ENCODE measurements around the gene NAV2. TPM values are rescaled to one million over a fixed set of nuclear protein-coding genes. Genes with fewer than 3 reads are reported as not detected.

NAV2 gene
- polyA plus RNA-seq, 2 donors = 4.3 to 9.7 TPM

GRCh38 chr11:20026629-20027555 is 314.3 kb downstream of the NAV2 start:
- H3K27ac ChIP-seq (ENCODE audit: low read depth in 2 of 2, low read length in 1 of 2) = peak overlapping the region; percentile 79 to 80
- peak overlapping the region in 1 of 2 donors; percentile 29 for H3K4me3 ChIP-seq (ENCODE audit: low read depth in 1 of 2, low read length in 2 of 2)
- no peaks in the 10 kb centered on the region for H3K9me3 ChIP-seq (ENCODE audit: control insufficient read depth in 2 of 2, insufficient read depth in 1 of 2, low read depth in 1 of 2, low read length in 1 of 2)

GRCh38 chr11:20027556-20028013 is 314.9 kb downstream of the NAV2 start:
- 31 to 33% methylated on average over 4 of the region's 4 CpGs for WGBS, 2 donors
- H3K4me1 ChIP-seq (ENCODE audit: control insufficient read depth in 2 of 2, insufficient read depth in 2 of 2, low read length in 1 of 2) = peaks cover 5 to 20% of the 10 kb centered on the region in 2 donors

More at GRCh38 chr11:20026629-20027555, 314.3 kb downstream of the NAV2 start:
- WGBS, 2 donors = 44 to 48% methylated on average over 15 of the region's 15 CpGs
- Histone ChIP-seq H3K27me3 (ENCODE audit: control insufficient read depth in 1 of 2, insufficient read depth in 2 of 2, low read length in 2 of 2) (no peaks in the 10 kb centered on the region), H3K4me1 (ENCODE audit: control insufficient read depth in 2 of 2, insufficient read depth in 2 of 2, low read length in 1 of 2) (peaks cover 2 to 20% of the 10 kb centered on the region in 2 donors), H3K36me3 (ENCODE audit: control insufficient read depth in 2 of 2, insufficient read depth in 2 of 2, low read length in 1 of 2) (no peaks in the 10 kb centered on the region)

GRCh38 chr11:20029193-20029592 is 316.6 kb downstream of the NAV2 start:
- 55 to 68% methylated on average over 3 of the region's 3 CpGs for WGBS, 2 donors

More at GRCh38 chr11:20027556-20028013, 314.9 kb downstream of the NAV2 start:
- Histone ChIP-seq H3K36me3 (ENCODE audit: control insufficient read depth in 2 of 2, insufficient read depth in 2 of 2, low read length in 1 of 2) (no peaks in the 10 kb centered on the region), H3K27me3 (ENCODE audit: control insufficient read depth in 1 of 2, insufficient read depth in 2 of 2, low read length in 2 of 2) (no peaks in the 10 kb centered on the region), H3K4me3 (ENCODE audit: low read depth in 1 of 2, low read length in 2 of 2) (peak overlapping the region in 1 of 2 donors; percentile 29), H3K27ac (ENCODE audit: low read depth in 2 of 2, low read length in 1 of 2) (peak overlapping the region; percentile 79 to 80), H3K9me3 (ENCODE audit: control insufficient read depth in 2 of 2, insufficient read depth in 1 of 2, low read depth in 1 of 2, low read length in 1 of 2) (no peaks in the 10 kb centered on the region)

GRCh38 chr11:20030472-20030871 is 317.8 kb downstream of the NAV2 start:
- H3K27ac ChIP-seq (ENCODE audit: low read depth in 2 of 2, low read length in 1 of 2) = no peak overlapping the region
- H3K27me3 ChIP-seq (ENCODE audit: control insufficient read depth in 1 of 2, insufficient read depth in 2 of 2, low read length in 2 of 2) = no peaks in the 10 kb centered on the region
- H3K4me1 ChIP-seq (ENCODE audit: control insufficient read depth in 2 of 2, insufficient read depth in 2 of 2, low read length in 1 of 2) = peaks cover 10 to 12% of the 10 kb centered on the region in 2 donors
- H3K36me3 ChIP-seq (ENCODE audit: control insufficient read depth in 2 of 2, insufficient read depth in 2 of 2, low read length in 1 of 2) = no peaks in the 10 kb centered on the region
- WGBS, 2 donors = 70 to 88% methylated on average over 1 of the region's 1 CpG
- no peak overlapping the region for H3K4me3 ChIP-seq (ENCODE audit: low read depth in 1 of 2, low read length in 2 of 2)
- H3K9me3 ChIP-seq (ENCODE audit: control insufficient read depth in 2 of 2, insufficient read depth in 1 of 2, low read depth in 1 of 2, low read length in 1 of 2) = no peaks in the 10 kb centered on the region

More at GRCh38 chr11:20029193-20029592, 316.6 kb downstream of the NAV2 start:
- H3K4me1 ChIP-seq (ENCODE audit: control insufficient read depth in 2 of 2, insufficient read depth in 2 of 2, low read length in 1 of 2) = peaks cover 9 to 11% of the 10 kb centered on the region in 2 donors
- no peak overlapping the region for H3K27ac ChIP-seq (ENCODE audit: low read depth in 2 of 2, low read length in 1 of 2)
- no peaks in the 10 kb centered on the region for H3K36me3 ChIP-seq (ENCODE audit: control insufficient read depth in 2 of 2, insufficient read depth in 2 of 2, low read length in 1 of 2)
- H3K9me3 ChIP-seq (ENCODE audit: control insufficient read depth in 2 of 2, insufficient read depth in 1 of 2, low read depth in 1 of 2, low read length in 1 of 2) = no peaks in the 10 kb centered on the region
- H3K27me3 ChIP-seq (ENCODE audit: control insufficient read depth in 1 of 2, insufficient read depth in 2 of 2, low read length in 2 of 2) = no peaks in the 10 kb centered on the region
- no peak overlapping the region for H3K4me3 ChIP-seq (ENCODE audit: low read depth in 1 of 2, low read length in 2 of 2)

- Histone ChIP-seq H3K27me3 (ENCODE audit: control insufficient read depth in 1 of 2, insufficient read depth in 2 of 2, low read length in 2 of 2) (no peaks in the 10 kb centered on the region), H3K4me3 (ENCODE audit: low read depth in 1 of 2, low read length in 2 of 2) (no peak overlapping the region), H3K4me1 (ENCODE audit: control insufficient read depth in 2 of 2, insufficient read depth in 2 of 2, low read length in 1 of 2) (peaks cover 10 to 13% of the 10 kb centered on the region in 2 donors), H3K9me3 (ENCODE audit: control insufficient read depth in 2 of 2, insufficient read depth in 1 of 2, low read depth in 1 of 2, low read length in 1 of 2) (no peaks in the 10 kb centered on the region), H3K36me3 (ENCODE audit: control insufficient read depth in 2 of 2, insufficient read depth in 2 of 2, low read length in 1 of 2) (peaks cover 0 to 5% of the 10 kb centered on the region in 2 donors), H3K27ac (ENCODE audit: low read depth in 2 of 2, low read length in 1 of 2) (peak overlapping the region; percentile 46 to 58)
- 48 to 50% methylated on average over 7 of the region's 7 CpGs for WGBS, 2 donors
These were observed 318.7 kb downstream of the NAV2 start for GRCh38 chr11:20031155-20032001.

- H3K4me3 ChIP-seq (ENCODE audit: low read depth in 1 of 2, low read length in 2 of 2) = no peak overlapping the region
- WGBS, 2 donors = 58 to 59% methylated on average over 5 of the region's 5 CpGs
- H3K4me1 ChIP-seq (ENCODE audit: control insufficient read depth in 2 of 2, insufficient read depth in 2 of 2, low read length in 1 of 2) = peaks cover 9 to 13% of the 10 kb centered on the region in 2 donors
- H3K36me3 ChIP-seq (ENCODE audit: control insufficient read depth in 2 of 2, insufficient read depth in 2 of 2, low read length in 1 of 2) = peaks cover 0 to 8% of the 10 kb centered on the region in 2 donors
- peak overlapping the region; percentile 20 to 26 for H3K27ac ChIP-seq (ENCODE audit: low read depth in 2 of 2, low read length in 1 of 2)
- H3K9me3 ChIP-seq (ENCODE audit: control insufficient read depth in 2 of 2, insufficient read depth in 1 of 2, low read depth in 1 of 2, low read length in 1 of 2) = no peaks in the 10 kb centered on the region
- no peaks in the 10 kb centered on the region for H3K27me3 ChIP-seq (ENCODE audit: control insufficient read depth in 1 of 2, insufficient read depth in 2 of 2, low read length in 2 of 2)
These were observed 319.5 kb downstream of the NAV2 start for GRCh38 chr11:20032127-20032526.

- WGBS, 2 donors = 59 to 74% methylated on average over 7 of the region's 7 CpGs
- no peaks in the 10 kb centered on the region for H3K27me3 ChIP-seq (ENCODE audit: control insufficient read depth in 1 of 2, insufficient read depth in 2 of 2, low read length in 2 of 2)
- peaks cover 6 to 13% of the 10 kb centered on the region in 2 donors for H3K4me1 ChIP-seq (ENCODE audit: control insufficient read depth in 2 of 2, insufficient read depth in 2 of 2, low read length in 1 of 2)
- peak overlapping the region in 1 of 2 donors; percentile 19 for H3K27ac ChIP-seq (ENCODE audit: low read depth in 2 of 2, low read length in 1 of 2)
- H3K4me3 ChIP-seq (ENCODE audit: low read depth in 1 of 2, low read length in 2 of 2) = no peak overlapping the region
- H3K9me3 ChIP-seq (ENCODE audit: control insufficient read depth in 2 of 2, insufficient read depth in 1 of 2, low read depth in 1 of 2, low read length in 1 of 2) = no peaks in the 10 kb centered on the region
- H3K36me3 ChIP-seq (ENCODE audit: control insufficient read depth in 2 of 2, insufficient read depth in 2 of 2, low read length in 1 of 2) = peaks cover 0 to 8% of the 10 kb centered on the region in 2 donors
These were observed 320.1 kb downstream of the NAV2 start for GRCh38 chr11:20032577-20033260.

GRCh38 chr11:20033806-20034205 is 321.2 kb downstream of the NAV2 start:
- Histone ChIP-seq H3K4me3 (ENCODE audit: low read depth in 1 of 2, low read length in 2 of 2) (no peak overlapping the region), H3K9me3 (ENCODE audit: control insufficient read depth in 2 of 2, insufficient read depth in 1 of 2, low read depth in 1 of 2, low read length in 1 of 2) (no peaks in the 10 kb centered on the region), H3K4me1 (ENCODE audit: control insufficient read depth in 2 of 2, insufficient read depth in 2 of 2, low read length in 1 of 2) (peaks cover 6 to 13% of the 10 kb centered on the region in 2 donors), H3K27me3 (ENCODE audit: control insufficient read depth in 1 of 2, insufficient read depth in 2 of 2, low read length in 2 of 2) (no peaks in the 10 kb centered on the region), H3K27ac (ENCODE audit: low read depth in 2 of 2, low read length in 1 of 2) (no peak overlapping the region), H3K36me3 (ENCODE audit: control insufficient read depth in 2 of 2, insufficient read depth in 2 of 2, low read length in 1 of 2) (peaks cover 0 to 11% of the 10 kb centered on the region in 2 donors)
- 78 to 90% methylated on average over 5 of the region's 5 CpGs for WGBS, 2 donors

- Histone ChIP-seq H3K27ac (ENCODE audit: low read depth in 2 of 2, low read length in 1 of 2) (no peak overlapping the region), H3K9me3 (ENCODE audit: control insufficient read depth in 2 of 2, insufficient read depth in 1 of 2, low read depth in 1 of 2, low read length in 1 of 2) (no peaks in the 10 kb centered on the region), H3K36me3 (ENCODE audit: control insufficient read depth in 2 of 2, insufficient read depth in 2 of 2, low read length in 1 of 2) (peaks cover 0 to 17% of the 10 kb centered on the region in 2 donors), H3K27me3 (ENCODE audit: control insufficient read depth in 1 of 2, insufficient read depth in 2 of 2, low read length in 2 of 2) (no peaks in the 10 kb centered on the region), H3K4me1 (ENCODE audit: control insufficient read depth in 2 of 2, insufficient read depth in 2 of 2, low read length in 1 of 2) (peaks cover 5 to 15% of the 10 kb centered on the region in 2 donors), H3K4me3 (ENCODE audit: low read depth in 1 of 2, low read length in 2 of 2) (no peak overlapping the region)
- 84 to 92% methylated on average over 5 of the region's 5 CpGs for whole genome bisulfite sequencing, 2 donors
These were observed 322.3 kb downstream of the NAV2 start for GRCh38 chr11:20034941-20035340.

Data from esophagus (tissue), 2 donors.